ENCODE results near the gene ABLIM1.

GRCh38 chr10:114642729-114643128, 15.3 kb downstream of the ABLIM1 start:
- TF ChIP-seq MAX (IDR thresholded peaks at IDR 0.05) (no peak), TAF1 (IDR thresholded peaks at IDR 0.05; ENCODE audit: low read depth) (no peak), CEBPB (IDR thresholded peaks at IDR 0.05) (no peak), EP300 (IDR thresholded peaks at IDR 0.05; ENCODE audit: borderline replicate concordance) (no peak), NFIC (IDR thresholded peaks at IDR 0.05) (no peak), RAD21 (IDR thresholded peaks at IDR 0.05; ENCODE audit: low read depth) (no peak)

All from Ishikawa (cell line).